DND-41 (cell line): ENCODE data around the gene VAV2.

ENCODE experiments used
- ATAC-seq: fragments of 200-7000 bp; cut with Tn5 transposase; 3 replicates; pipeline ENCODE4 v1.9.1; 2021; ENCODE audit warnings: low read depth; ENCODE audit not compliant: insufficient read depth
- DNase-seq: peaks from one replicate; pipeline ENCODE4 v3.0.0-alpha.2; 2020
- H2AFZ ChIP-seq: 2 replicates; pipeline ENCODE4 v1.6.0; 2012; ENCODE audit warnings: low read depth, low read length
- H3K27ac ChIP-seq: 2 replicates; pipeline ENCODE4 v1.5.1; 2012; ENCODE audit warnings: low read length, inconsistent platforms
- H3K27me3 ChIP-seq: fragments of 200-600 bp; sonication (generic); 2 replicates; pipeline ENCODE4 v1.6.0; 2012; ENCODE audit warnings: low read length, mild to moderate bottlenecking, inconsistent platforms; ENCODE audit not compliant: insufficient read depth, poor library complexity
- H3K36me3 ChIP-seq: 2 replicates; pipeline ENCODE4 v1.5.1; 2012; ENCODE audit warnings: low read length, inconsistent platforms; ENCODE audit not compliant: insufficient read depth
- H3K4me1 ChIP-seq: 2 replicates; pipeline ENCODE4 v1.5.1; 2012; ENCODE audit warnings: mild to moderate bottlenecking, low read length; ENCODE audit not compliant: insufficient read depth
- H3K4me2 ChIP-seq: 2 replicates; pipeline ENCODE4 v1.6.0; 2012; ENCODE audit warnings: mild to moderate bottlenecking, moderate library complexity, low read length, inconsistent platforms; ENCODE audit not compliant: insufficient read depth
- H3K4me3 ChIP-seq, 2 experiments: fragments of 200-600 bp in 1 of 2; shearing (Covaris generic) in 1 of 2; 2 replicates each; pipeline ENCODE4 v1.5.1; 2012 to 2016; ENCODE audit warnings: inconsistent platforms in 2 of 2, low read length in 2 of 2, mild to moderate bottlenecking in 2 of 2, low read depth in 1 of 2, moderate library complexity in 1 of 2
- H3K79me2 ChIP-seq: 2 replicates; pipeline ENCODE4 v1.6.0; 2012; ENCODE audit warnings: low read length, inconsistent platforms; ENCODE audit not compliant: insufficient read depth
- H3K9ac ChIP-seq: 2 replicates; pipeline ENCODE4 v1.6.0; 2012; ENCODE audit warnings: low read depth, mild to moderate bottlenecking, inconsistent platforms, low read length, moderate library complexity
- H3K9me3 ChIP-seq: 2 replicates; pipeline ENCODE4 v1.5.1; 2012; ENCODE audit warnings: low read length, moderate library complexity, mild to moderate bottlenecking, inconsistent platforms; ENCODE audit not compliant: insufficient read depth, severe bottlenecking
- H4K20me1 ChIP-seq: 2 replicates; pipeline ENCODE4 v1.6.0; 2012; ENCODE audit warnings: low read length; ENCODE audit not compliant: insufficient read depth
- EZH2 ChIP-seq: IDR thresholded peaks from 3 replicates; pipeline ENCODE4 v1.6.1; 2012; ENCODE audit warnings: borderline replicate concordance, low read depth, mild to moderate bottlenecking, moderate library complexity, low read length, inconsistent platforms; ENCODE audit not compliant: severe bottlenecking
- TF ChIP-seq, protein P1 (sequence below): IDR thresholded peaks from 2 replicates; pipeline ENCODE4 v1.5.1; 2012; ENCODE audit warnings: borderline replicate concordance, low read length, moderate library complexity, mild to moderate bottlenecking; ENCODE audit not compliant: poor library complexity, severe bottlenecking; ENCODE audit errors: extremely low read depth

Gene VAV2

DNA sequence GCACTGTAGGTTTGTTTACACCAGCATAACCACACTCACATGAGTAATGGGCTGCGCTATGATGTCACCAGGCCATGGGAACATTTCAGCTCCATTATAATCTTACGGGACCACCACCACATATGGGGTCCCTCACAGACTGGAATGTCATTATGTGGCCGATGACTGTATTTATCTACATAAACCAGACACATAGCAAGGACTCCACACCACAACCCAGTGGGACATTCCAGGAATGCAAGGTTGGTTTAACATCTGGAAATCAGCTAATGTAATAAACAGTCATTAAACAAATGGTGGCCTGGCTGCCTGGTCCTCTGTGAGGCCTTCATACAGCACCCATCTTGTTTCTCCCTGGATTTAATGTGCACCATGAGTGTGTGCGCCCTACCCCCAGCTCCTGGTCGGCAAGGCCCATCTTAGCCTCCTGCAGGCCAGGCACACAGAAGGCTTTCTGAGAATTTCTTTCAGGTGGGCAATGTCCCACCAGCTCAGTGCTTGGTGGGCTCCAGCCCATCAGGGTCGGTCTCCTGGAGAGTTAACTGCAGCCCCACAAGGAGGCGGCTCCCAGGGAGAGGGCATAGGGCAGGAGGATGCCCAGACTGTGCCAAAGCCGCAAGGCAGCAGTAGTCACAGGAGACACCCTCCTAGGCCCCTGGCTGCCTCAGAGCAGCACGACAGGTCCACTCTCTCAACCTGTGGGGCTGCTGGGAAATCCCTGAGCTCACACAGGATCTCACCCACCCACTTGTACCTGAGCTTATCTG is 218.1 kb downstream of the VAV2 start:
- Histone ChIP-seq H3K9me3 (peaks cover 5% of the 10 kb centered on the region), H3K36me3 (no peaks in the 10 kb centered on the region), H3K27ac (no peak overlapping the region), H2AFZ (no peak overlapping the region), H3K27me3 (no peaks in the 10 kb centered on the region), H3K4me2 (no peak overlapping the region), H4K20me1 (no peaks in the 10 kb centered on the region), H3K79me2 (no peaks in the 10 kb centered on the region), H3K4me3 (no peak overlapping the region), H3K9ac (no peak overlapping the region), H3K4me1 (no peaks in the 10 kb centered on the region)
- ATAC-seq (no peak), DNase-seq (no peak)
- no peak for TF ChIP-seq EZH2
- TF ChIP-seq, protein P1, sequence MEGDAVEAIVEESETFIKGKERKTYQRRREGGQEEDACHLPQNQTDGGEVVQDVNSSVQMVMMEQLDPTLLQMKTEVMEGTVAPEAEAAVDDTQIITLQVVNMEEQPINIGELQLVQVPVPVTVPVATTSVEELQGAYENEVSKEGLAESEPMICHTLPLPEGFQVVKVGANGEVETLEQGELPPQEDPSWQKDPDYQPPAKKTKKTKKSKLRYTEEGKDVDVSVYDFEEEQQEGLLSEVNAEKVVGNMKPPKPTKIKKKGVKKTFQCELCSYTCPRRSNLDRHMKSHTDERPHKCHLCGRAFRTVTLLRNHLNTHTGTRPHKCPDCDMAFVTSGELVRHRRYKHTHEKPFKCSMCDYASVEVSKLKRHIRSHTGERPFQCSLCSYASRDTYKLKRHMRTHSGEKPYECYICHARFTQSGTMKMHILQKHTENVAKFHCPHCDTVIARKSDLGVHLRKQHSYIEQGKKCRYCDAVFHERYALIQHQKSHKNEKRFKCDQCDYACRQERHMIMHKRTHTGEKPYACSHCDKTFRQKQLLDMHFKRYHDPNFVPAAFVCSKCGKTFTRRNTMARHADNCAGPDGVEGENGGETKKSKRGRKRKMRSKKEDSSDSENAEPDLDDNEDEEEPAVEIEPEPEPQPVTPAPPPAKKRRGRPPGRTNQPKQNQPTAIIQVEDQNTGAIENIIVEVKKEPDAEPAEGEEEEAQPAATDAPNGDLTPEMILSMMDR, result no peak

DNA sequence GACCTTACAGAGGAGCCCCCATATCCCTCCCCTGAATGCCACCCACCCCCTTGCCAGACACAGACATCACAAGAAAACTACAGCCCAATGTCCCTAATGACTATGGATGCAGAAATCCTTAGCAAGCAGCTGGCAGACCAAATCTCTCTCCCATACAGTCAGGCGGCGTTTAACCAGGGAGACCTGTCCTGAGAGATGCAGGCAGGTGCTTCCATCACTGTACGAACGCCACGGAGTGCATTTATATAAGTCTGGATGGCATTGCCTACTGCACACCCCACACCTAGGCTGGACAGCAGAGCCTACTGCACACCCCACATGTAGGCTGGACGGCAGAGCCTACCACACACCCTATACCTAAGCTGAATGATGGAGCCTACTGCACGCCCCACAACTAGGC is 219.5 kb downstream of the VAV2 start:
- H3K36me3 ChIP-seq, result no peaks in the 10 kb centered on the region
- no peak for DNase-seq
- H4K20me1 ChIP-seq, result no peaks in the 10 kb centered on the region
- H3K9ac ChIP-seq, result no peak overlapping the region
- no peak overlapping the region for H3K4me3 ChIP-seq
- ATAC-seq, result no peak
- no peaks in the 10 kb centered on the region for H3K79me2 ChIP-seq
- no peak overlapping the region for H3K4me2 ChIP-seq
- H3K27ac ChIP-seq, result no peak overlapping the region
- peaks cover 5% of the 10 kb centered on the region for H3K9me3 ChIP-seq
- no peak for TF ChIP-seq EZH2
- TF ChIP-seq, protein P1, result no peak
- H3K27me3 ChIP-seq, result no peaks in the 10 kb centered on the region
- H3K4me1 ChIP-seq, result no peaks in the 10 kb centered on the region
- no peak overlapping the region for H2AFZ ChIP-seq

DNA sequence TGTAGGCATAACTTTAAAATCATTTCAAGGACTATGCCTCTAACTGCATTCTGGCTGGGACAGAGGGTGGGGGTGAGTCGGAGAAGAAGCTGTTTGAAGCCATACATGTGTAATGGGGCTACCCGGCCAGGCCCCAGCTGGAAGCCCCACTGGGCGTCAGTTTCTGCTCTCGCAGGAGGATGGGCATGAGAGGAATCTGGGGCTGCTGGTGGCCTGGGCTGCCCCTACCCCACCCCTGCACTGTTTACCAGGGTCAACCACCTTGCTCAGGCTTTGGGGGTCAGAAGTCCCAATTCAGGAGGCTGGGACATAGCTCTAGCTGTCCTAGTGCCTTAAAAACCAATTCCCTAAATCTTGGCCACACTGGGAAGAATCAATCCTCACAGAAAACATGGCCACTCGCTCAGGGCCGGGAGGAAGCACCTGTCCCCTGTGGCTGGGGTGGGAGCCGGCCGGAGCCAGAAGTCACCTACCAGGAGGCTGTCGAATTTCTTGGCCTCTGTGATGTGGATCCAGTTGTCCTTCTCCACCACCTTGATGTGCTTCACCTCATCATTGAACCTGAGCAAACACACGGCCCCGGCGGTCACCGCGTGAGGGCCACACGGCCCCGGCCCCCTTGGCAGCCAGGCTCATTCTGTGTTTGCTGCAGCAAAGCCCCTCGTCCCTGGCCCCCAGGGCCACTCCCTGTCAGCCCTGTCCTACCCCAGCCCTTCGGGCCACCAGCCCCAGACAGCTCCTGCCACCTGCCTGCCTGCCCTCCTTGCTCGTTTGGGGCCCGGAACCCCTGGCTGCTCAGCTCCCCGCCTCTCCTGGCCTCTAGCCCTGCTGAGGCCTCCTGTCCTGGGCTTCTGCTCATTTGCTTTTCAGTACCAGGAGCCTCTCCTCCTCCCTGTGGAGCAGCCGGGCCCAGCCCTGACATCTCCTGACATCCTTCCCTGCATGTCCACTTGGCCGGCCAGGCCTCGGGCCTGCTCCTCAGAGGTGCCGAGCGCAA is 220.3 kb downstream of the VAV2 start:
- H3K36me3 ChIP-seq, result no peaks in the 10 kb centered on the region

More for the DNA sequence above, 220.3 kb downstream of the VAV2 start:
- no peak overlapping the region for H3K4me3 ChIP-seq
- DNase-seq (no peak), ATAC-seq (no peak)
- no peaks in the 10 kb centered on the region for H4K20me1 ChIP-seq
- H2AFZ ChIP-seq, result no peak overlapping the region
- H3K4me2 ChIP-seq, result no peak overlapping the region
- peaks cover 5% of the 10 kb centered on the region for H3K9me3 ChIP-seq
- TF ChIP-seq, protein P1, result no peak
- TF ChIP-seq EZH2, result no peak
- no peak overlapping the region for H3K9ac ChIP-seq
- no peaks in the 10 kb centered on the region for H3K4me1 ChIP-seq
- no peaks in the 10 kb centered on the region for H3K27me3 ChIP-seq
- H3K79me2 ChIP-seq, result no peaks in the 10 kb centered on the region
- H3K27ac ChIP-seq, result no peak overlapping the region
